Daoy (cell line): ENCODE results near the gene PATE1. TPM values are rescaled to one million over a fixed set of nuclear protein-coding genes. Genes with fewer than 3 reads are reported as not detected.
"Not testable (repeated sequence)": the region's sequence is repeated elsewhere in the genome, so short reads cannot be mapped to it uniquely, and the experiment has no call there.

Experiments
- DNase-seq: peaks from one replicate; pipeline ENCODE4 v3.0.0-alpha.2; 2015; ENCODE audit warnings: low read depth
- total RNA-seq: library from RNA; depleted of rRNA; stranded (reverse); fragments of >200 nt; shearing (Covaris generic); gene quantifications from 2 replicates; pipeline ENCODE4 v1.2.3, GENCODE V29; 2014; rRNA removed

PATE1 gene, protein sequence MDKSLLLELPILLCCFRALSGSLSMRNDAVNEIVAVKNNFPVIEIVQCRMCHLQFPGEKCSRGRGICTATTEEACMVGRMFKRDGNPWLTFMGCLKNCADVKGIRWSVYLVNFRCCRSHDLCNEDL
- not detected in 2 replicates for total RNA-seq

DNA sequence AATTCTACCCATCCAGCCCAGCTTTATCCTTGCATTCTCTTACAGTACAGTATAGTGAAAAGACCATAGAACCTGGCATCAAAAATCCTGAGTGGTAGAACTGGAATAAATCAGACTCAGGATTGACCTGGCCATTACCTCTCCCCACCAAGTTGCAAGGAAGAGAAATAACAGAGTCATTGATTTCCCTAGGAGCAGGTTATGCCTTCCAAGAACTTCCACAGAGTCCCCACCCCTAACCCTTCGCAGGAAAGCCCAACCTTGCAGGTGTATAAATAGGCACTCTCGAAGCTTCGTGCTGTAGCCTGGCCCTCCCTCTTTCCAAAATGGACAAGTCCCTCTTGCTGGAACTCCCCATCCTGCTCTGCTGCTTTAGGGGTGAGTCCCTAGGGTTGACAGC is at the start of gene PATE1:
Gene PATE1 (plus strand): TSS at position 301 of the 400 bp plus-strand sequence. CDS start 26 bp downstream, at position 327.
- no peak for DNase-seq

DNA sequence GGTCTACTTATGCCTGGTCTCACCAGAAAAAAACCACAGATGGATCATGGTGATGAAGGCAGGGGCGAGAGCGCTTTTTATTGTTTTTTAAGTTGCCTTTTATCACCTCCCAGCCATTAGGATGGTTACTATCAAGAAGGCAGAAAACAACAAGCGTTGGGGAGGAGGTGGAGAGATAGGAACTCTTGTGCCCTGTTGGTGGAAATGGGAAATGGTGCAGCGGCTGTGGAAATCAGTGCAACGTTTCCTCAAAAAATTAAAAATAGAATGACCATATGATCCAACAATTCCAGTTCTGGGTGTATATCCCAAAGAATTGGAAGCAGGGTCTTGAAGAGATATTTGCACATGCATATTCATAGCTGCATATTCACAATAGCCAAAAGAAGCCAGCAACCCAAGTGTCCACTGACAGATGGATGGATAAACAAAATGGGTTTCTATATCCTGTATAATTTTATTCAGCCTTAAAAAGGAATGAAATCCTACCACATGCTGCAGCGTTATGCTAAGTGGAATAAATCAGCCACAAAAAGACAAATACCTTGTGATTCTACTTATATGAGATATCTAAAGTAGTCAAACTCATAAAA is 45.0 kb upstream of the PATE1 start:
- no peak for DNase-seq

DNA sequence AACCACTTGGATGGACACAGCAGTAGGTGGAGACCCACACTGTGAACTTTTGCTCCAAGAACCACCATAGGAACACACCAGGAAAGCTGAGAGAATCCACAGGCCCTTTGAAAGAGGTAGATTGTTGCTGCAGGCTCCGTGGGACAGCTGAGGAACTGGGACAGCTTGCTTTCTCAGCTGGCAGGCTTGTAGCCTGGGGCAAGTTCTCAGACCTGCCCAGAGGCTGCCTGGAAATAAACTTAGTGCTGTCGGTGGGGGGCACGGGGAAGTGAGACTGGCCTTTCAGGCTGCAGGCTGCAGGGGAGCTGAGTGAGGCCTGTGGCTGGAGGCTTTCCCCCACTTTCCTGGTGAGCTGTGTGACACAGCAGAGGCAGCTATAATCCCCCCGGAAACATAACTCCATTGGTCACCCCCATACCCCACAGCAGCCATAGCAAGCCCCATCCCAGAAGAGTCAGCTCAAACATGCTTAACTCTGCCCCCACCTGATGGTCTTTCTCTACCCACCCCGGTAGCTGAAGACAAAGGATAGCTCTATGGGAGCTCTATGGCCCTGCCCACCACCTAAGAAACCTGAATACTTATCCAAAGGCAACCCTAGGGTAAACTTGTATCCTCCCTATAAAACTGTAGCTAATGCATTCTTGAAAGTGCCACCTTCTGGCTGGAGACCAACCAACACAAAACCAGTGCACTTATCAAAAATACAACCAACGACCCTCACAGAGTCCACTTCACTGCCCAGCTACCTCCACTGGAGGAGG is 44.0 kb upstream of the PATE1 start:
- DNase-seq: no peak

DNA sequence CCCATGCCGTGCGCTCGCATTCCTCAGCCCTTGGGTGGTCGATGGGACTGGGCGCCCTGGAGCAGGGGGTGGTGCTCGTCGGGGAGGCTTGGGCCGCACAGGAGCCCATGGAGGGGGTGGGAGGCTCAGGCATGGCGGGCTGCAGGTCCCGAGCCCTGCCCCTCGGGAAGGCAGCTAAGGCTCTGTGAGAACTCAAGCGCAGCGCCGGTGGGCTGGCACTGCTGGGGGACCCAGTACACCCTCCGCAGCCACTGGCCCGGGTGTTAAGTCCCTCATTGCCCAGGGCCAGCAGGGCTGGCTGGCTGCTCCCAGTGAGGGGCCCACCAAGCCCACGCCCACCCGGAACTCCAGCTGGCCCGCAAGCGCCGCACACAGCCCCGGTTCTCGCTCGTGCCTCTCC is 41.4 kb upstream of the PATE1 start:
- not testable (repeated sequence) for DNase-seq

DNA sequence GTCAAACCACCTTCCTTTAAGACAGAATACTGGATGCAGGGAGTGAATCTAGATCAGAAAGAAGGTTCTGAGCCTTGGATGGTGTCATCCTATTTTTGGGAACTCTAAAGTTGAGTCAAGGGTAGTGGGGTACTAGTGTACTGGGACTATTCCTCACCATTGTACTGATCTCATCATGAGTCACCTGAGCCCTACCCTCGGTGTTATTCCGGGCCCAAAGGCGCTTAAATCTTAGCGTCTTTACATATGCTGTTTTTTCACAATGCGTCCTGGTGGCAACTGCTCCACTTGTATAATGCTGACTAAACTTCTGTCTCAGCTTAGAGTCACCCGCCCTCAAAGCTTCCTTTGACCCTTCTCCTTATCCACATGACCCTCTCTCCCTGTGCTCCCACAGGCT is 25.3 kb upstream of the PATE1 start:
- DNase-seq: peak; percentile 4

DNA sequence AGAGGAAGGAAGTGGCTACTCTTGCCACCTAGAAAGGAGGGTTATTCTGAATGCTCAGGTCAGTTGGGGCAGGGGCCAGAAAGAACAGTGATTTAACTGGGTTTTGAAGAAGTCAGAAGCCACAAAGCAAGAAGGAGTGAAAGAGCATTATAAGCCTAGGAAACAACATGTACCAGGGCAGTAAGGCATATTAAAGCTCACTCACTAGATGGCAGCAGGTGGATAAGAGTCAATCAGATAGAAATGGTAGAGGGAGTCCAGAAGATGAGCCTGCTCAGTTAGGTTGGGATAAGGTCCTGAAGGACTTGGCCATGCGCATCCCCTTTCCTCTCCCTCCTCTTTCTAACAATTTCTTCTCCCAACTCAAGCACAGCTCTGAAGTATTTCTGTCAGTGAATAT is 22.0 kb upstream of the PATE1 start:
- no peak for DNase-seq

DNA sequence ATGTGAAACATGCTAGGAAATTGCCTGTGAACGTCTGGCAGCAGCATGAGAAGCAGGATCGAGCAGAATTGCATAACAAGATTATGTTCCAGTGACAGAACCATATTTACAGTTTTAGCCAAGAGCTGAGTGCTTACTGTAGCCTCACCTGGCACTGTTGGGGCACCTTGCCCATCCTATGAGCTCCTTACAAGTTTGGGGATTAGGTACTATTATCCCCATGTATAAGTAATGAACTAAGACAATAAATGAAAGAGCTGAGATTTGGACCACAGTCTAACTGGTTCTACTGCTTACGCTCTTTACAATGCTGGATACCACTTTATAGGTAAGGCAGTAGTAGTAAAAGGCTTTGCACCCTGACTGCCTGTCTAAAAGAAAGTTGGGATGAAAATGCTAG is 17.1 kb upstream of the PATE1 start:
- no peak for DNase-seq

DNA sequence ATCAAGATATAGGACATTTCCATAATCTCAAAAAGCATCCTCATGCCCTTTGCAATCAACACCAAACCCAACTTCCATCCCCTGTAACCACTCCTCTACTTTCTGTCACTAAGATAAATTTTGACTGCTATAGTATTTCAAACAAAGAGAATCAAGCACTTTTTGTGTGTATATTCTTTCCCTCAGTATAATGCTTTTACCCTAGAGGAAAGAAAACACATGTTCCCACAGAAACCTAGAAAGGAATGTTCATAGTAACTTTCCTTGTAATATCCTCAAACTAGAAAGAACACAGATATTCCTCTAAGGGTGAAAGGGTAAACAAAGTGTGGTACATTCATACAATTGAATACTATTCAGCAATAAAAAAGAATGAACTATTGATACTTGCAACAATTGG is 5.5 kb upstream of the PATE1 start:
- no peak for DNase-seq

DNA sequence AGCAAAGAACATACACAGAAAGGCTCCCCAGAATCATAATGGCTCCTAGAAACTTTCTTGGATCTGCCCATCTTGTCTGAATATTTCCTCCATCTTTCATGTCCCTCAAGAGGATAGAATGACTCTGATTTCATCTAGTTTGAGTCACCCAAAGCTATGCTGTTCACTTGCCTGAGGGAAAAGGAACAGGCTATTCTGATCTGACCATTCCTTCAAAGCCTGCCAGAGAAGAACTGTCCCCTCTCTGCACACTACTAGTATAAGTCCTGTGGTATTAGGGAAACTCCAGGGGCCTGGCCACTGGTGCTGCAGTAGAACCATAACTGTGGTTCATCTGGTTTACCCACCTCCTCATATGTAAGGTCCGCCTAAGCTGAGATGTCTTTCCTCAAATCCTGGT is 2.4 kb upstream of the PATE1 start:
- DNase-seq: no peak

DNA sequence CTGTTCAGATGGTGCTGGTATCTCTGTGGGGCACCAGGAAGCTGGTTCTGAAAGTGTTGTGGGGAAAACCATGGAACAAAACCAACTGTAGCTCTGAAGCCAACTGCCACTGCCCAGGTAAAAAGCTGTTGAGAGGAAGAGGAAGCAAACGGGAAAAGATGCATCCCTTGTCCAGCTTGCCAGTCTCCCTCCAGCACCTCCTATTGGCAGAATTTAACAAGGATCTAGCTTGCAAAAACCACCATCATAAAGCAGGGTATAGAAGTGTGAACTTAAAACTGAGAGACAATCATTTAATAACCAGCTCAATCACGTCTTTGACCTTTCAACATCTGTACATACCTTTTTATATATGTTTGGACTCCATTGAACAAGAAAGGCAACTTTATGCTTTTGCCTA is 4.5 kb downstream of the PATE1 start:
- no peak for DNase-seq

DNA sequence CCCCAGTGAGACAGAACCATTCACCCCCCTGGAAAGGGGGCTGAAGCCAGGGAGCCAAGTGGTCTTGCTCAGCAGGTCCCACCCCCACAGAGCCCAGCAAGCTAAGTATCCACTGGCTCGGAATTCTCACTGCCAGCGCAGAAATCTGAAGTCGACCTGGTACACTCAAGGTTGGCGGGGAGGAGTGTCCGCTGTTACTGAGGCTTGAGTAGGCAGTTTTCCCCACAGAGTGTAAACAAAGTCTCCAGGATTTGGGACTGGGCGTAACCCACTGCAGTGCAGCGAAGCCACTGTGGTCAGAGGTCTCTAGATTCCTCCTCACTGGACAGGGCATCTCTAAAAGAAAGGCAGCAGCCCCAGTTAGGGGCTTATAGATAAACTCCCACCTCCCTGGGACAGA is 10.0 kb downstream of the PATE1 start:
- DNase-seq: no peak

DNA sequence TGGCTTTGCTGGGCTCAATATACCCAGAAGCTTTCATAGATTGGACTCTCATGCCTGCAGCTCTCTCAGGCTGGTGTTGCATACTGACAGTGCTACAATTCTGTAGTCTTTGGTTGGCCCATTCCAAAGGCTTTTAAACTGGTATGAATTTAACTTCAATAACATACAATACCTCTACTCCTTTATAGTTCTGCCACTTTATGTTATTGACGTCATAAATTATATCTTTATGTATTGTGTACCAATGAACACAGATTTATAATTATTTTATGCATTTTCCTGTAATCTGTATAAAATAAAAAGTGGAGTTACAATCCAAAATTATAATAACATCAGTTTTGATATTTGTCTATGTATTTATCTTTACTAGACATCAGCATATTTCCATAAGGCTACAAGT is 16.4 kb downstream of the PATE1 start:
- no peak for DNase-seq

DNA sequence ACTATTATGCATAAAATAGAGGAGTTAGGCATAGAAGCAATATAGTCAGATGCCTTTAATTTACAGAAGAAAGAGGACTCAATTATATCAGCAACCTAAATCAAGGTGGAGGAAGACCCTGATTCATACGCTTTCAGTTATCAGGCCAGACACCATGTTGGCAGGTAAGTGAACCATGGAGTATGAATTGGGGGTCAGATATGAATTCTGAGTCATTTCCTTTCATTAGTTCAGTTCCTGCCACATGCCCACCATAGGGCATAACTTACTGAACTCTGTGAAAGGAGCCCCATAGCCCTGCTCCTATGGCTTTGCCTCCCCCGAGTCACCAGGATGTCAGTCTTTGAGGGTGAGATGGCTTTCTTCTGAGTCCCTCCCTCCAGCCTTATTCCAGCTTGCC is 17.4 kb downstream of the PATE1 start:
- no peak for DNase-seq

DNA sequence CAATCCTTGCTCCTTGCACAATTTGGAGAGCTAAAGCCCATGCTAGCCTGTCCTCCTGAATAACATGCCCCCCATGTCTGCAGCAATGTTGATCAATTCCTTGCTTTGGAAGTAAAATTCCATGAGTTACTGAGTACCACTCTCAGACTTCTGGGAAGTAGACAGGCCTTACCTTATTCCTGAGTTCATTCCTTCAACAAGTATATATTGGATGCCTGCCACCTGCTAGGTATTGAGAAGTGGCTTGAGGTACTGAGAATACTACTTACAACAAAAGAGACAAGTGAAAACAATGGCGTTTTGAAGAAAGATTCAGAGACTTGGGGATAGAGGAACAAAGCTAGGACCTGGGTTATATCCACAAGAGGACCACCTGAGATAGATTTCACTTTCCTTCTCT is 20.2 kb downstream of the PATE1 start:
- no peak for DNase-seq

DNA sequence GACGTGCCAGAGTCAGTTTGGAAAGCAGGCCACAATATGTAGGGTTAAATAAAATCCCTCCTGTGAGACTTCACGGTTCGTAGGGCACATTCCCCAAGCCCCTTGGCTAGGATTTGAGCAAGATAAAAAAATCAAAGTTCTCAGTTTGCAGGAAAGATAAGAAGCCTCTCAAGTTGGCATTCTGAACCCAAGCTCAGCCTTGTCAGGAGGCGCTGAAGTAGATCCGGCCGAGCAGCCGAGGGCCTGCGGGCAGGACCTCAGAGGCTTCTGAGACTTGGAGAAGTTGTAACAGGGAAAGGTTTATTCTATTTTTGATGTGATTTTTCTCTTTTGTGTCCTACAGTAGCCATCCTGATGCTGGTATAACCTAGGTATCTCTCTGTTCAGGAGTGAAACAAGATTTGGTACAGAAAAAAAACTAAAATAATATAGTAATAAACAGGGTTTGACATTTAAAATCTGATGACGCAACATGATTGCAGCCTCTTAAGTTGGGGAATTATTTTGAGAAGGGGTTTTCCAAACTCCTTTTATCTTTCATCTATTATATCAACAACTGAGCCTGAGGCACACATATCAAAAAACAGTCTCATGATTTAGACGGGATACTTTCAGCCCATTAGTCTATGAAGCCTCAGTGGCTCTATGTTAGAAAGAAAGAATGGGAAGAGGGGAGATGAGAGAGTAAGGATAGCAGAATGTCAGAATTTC is 22.4 kb downstream of the PATE1 start:
- DNase-seq: no peak

DNA sequence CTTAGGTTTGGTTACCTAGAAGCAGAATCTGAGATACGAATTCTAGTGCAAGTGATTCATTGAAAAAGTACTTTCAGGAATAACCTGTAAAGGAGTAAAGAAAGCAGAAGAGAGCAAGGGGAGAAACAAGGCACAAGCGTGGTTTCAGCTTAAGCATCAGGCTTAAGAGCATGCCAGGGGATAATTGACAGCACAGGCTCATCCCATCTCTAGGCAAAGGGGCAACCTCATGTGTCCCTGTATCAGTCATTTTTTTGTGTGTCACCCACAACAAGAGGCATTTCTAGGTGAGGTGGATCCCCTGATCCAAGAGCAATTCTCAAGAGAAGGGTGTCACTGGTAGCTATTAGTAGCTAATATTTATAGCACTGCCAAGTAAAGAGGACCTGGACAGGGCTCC is 24.5 kb downstream of the PATE1 start:
- no peak for DNase-seq

DNA sequence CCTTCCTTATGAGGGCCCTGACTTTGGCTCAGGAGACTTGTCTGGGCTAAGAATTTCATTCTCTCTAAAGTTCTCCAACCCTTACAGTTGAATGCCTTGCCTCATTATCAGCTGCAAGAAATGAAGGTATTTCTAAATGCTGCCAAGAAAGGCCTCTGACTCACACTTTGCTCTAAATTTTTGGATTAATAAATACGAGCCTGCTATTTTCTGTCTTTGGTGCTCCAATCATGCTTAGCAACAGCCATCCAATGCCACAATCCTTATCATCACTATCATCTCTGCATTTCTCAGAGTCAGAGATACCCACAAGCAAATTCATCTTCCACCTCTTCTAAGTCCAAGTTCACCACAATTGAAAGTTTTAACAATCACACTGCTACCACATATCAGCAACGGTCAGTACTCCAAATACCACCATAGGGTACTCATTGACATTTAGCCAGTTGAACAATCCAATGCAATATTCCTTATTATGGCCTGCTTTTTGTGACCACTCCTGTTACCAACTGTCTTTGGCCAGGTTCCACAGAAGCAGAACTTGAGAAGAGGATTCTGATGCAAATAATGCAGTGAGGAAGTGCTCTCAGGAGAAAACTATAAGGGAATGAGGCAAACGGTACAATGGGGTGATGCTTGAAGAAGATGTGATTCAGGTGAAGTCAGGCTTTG is 26.9 kb downstream of the PATE1 start:
- DNase-seq: no peak

DNA sequence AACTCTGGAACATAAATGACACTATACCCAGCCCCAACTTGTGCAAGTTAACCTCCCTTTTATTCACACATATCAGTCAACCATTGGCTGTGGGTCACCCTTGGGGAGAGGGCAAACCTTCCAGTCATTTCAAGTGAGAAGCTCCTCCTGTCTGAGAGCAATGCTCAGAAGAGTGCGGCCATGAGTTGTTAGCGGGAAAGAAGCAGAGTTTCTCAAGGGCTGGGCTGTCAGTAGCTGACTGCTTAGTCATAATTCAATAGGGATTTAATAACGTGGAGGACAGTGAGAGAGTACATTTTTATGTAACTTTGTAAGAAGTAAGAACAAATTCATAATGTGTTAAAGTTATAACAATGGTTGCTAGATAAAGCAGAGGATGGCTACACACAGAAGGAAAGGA is 27.4 kb downstream of the PATE1 start:
- no peak for DNase-seq

DNA sequence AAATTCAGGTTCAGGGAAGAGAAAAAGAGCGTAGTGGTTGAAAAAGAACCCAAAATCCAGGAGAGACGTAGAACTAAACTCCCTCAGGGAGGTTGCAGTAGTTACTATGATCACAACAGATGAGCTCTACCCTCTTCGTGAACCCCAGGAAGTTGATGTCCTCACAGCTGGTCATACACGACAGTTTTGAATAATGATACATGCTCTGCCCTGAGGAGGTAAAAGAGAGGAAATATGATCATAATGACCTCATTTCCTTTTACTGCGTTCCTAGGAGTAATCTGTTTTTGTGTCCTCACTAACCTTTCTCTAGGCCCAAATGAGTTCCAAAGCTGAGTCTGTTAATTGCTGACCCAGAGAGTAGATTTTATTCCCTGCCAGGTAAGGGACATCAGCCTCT is 31.2 kb downstream of the PATE1 start:
- peak; percentile 12 for DNase-seq

DNA sequence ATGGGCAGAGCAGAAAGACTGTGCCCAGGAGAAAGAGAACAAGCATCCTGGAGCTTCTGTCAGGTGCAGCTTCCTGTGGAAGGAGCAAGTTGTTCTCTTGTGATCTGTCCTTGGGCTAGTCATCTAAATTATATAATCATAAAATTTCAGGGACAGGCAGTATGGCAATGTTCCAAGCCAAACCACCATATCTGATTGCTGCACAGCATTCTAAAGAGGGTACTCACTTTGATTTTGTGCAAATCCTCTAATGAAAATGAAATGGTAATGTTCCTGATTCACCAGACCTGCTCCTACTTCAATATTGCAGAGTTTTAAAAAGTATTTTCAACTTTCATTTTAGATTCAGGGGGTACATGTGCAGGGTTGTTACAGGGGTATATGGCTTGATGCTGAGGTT is 32.6 kb downstream of the PATE1 start, which contains the start of gene PATE2:
Gene PATE2 (minus strand): TSS at position 101 of the 400 bp plus-strand sequence. CDS start 55 bp downstream, at position 46.
- no peak for DNase-seq

DNA sequence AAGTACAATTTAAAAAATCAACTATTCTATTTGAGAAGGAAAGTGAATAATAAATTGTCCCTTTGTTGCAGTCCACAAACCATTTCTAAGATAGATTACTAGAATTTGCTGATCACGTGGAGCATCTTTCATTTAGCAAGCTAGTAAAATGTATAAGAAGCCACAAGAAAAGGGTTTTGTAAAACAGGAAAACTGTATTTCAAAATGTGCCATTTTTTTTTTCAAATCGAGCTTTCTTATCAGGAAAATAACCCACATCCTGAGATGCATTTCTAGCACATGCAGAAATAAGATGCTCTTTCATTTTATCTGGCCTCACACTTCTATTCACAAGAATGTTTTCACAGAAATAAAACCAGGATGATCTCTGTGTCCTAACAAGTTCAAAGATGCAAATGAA is 38.6 kb downstream of the PATE1 start:
- DNase-seq: no peak

DNA sequence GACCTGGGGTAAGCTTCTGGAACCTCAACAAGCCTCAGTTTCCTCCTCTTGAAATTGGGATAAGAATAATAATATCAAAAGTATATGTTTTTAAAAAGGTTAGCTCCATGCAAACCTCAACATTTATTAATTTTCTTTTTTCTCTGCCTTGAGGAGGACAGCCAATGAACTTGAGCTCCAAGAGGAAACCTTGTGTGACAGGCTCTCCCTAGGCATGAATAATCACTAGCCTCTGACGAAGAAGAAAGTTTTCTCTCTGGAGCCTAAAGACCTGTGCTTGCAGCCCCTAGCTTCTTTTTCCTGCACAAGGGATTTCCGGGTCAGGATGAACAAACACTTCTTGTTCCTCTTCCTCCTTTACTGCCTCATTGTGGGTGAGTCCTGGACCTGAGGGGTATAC is 41.7 kb downstream of the PATE1 start, which contains the start of gene PATE3:
Gene PATE3 (plus strand): TSS at position 301 of the 400 bp plus-strand sequence. CDS start 25 bp downstream, at position 326.
- no peak for DNase-seq
